ENCODE data around the gene DDTL. TPM values are rescaled to one million over a fixed set of nuclear protein-coding genes. Genes with fewer than 3 reads are reported as not detected.
"Not testable (repeated sequence)": the region's sequence is repeated elsewhere in the genome, so short reads cannot be mapped to it uniquely, and the experiment has no call there.

The DDTL gene
- total RNA-seq, 1 donor from 2014 or later = not detected

DNA sequence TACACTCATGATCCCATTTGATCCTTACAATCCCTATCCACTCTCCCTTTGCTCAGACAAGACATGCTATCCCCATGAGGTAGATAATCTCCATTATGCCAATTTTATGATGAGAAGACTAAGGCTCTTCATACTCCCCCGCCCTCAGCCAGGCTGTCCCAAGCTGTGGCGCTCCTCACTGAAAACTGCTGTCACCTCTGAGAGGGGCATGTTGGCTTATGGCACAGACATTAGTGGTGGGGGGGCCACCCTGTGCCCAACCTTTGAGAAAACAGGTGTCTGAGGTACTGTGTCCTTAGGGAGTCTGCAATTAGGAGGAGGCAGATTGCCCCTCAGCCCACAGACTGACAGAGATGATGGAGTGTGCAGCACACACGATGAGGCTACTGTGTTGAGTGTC is 2.4 kb downstream of the DDTL start:
- DNase-seq (ENCODE audit: low read depth) = no peak

DNA sequence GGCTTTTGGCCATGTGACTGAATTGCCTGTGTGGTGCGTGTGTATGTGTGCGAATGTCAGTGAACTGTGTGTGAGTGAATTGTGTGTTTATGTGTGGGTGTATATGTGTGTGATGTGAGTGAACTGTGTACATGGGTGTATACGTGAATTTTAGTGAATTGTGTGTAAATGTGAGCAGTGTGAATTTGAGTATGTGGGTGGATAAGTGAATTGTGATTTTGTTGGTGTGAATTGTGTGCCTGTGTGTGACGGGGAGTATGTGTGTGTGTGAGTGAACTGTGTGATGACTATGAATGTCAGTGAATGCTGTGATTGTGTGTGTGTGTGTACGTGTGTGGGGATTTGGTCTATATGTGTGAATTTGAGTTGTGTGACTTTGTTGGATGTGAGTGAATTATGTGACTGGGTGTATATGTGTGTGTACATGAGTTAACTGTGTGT is 3.5 kb downstream of the DDTL start:
- no peak for DNase-seq (ENCODE audit: low read depth)

DNA sequence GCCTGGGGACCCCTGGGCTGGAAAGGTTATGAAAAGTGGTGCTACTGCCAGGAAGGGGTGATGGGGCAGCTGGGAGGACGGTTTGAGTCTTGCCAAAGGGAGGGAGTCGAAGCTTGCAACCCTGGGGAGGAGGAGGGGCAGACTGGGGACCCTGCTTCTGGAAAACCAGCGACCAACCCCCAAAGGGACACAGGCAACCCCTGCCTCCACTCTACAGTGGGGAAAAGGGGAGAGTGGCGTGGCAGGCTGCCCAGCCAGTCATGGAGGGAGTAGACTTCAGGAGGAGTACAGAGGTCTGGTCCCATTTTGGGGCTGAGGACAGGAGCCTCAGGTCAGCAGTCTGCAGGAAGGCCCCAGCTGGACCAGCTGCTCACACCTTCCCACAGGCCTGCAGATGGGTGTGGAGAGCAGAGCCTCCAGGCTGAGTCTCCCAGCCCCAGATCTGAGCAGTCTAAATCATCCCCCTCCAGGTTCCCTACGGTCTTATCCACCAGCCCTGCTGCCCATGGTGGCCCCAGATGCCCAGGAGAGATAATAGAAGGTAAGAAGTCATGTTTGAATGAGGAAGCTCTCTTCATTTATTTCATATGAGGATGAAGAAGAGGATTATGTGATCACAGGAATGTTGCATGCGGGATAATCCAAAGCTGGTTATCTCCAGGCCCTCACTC is 4.3 kb downstream of the DDTL start:
- no peak for DNase-seq (ENCODE audit: low read depth)

DNA sequence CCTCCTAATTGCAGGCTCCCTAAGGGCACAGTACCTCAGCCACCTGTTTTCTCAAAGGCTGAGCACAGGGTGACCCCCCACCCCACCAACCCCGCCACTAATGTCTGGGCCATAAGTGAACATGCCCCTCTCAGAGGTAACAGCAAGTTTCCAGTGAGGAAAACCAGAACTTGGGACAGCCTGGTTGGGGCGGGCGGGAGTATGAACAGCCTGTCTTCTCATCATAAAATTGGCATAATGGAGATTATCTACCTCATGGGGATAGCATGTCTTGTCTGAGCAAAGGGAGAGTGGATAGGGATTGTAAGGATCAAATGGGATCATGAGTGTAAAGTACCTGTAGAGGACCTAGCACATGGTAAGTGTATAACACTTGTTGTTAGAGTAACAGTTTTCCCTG is 5.2 kb downstream of the DDTL start:
- not testable (repeated sequence) for DNase-seq (ENCODE audit: low read depth)

DNA sequence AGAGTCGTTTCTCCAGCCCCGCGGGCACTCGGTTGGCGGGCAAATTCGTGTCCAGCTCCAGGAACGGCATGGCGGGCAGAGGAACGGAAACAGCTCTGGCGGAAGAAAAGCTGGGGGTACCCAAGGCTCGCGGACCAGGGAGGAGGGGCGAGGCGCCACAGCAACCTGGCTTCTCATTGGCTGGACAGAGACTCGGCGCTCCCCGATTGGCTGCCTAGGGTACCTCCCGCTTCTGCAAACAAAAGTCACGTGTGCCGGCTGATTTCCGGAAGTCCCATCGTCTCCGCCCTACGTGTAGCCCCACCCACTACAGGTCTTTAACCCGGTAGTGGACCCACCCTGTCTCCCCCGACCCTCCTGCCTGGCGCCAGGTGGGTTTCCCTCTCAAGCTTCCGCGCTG is 7.7 kb downstream of the DDTL start, which contains the start of gene DDT:
TSS of gene DDT (minus strand) at position 97 of the 400 bp plus-strand sequence. CDS start at position 70, 27 bp downstream.
- not testable (repeated sequence) for DNase-seq (ENCODE audit: low read depth)

DNA sequence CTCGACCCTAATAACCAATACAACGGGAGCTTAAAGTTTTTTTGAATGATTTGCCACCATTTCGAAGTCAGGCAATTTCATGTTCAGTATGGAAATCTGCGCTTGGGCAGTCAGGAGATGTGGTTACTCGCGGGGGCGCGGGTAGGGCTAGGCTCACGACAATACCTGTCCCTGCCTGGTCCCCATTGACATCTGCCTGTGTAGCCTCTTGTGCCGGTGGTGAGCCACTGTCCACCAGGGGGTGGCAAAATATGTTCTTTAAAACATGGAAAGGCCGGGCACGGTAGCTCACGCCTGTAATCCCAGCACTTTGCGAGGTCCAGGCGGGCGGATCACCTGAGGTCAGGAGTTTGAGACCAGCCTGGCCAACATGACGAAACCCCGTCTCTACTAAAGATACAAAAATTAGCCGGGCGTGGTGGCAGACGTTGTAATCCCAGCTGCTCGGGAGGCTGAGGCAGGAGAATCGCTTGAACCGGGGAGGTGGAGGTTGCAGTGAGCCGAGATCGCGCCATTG is 8.2 kb downstream of the DDTL start:
- DNase-seq (ENCODE audit: low read depth) = not testable (repeated sequence)

DNA sequence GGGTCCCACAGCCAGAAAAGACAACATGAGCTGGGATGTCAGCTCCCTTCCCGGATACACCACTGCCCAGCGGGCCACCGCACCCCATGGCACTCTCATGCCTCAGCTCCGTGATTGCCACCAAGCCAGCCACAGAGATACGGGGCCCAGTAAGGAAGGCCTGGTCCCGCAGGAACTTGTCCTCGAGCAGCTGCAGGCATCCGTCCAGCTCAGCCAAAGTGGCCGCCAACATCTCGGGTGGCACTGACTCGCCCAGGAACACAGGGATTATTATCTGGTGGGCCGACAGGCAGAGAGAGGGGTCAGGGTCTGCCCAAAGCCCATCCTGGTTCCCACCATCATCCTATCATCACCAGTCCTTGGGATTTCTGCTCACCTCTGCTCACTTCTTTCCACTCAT is 10.6 kb downstream of the DDTL start:
- not testable (repeated sequence) for DNase-seq (ENCODE audit: low read depth)

DNA sequence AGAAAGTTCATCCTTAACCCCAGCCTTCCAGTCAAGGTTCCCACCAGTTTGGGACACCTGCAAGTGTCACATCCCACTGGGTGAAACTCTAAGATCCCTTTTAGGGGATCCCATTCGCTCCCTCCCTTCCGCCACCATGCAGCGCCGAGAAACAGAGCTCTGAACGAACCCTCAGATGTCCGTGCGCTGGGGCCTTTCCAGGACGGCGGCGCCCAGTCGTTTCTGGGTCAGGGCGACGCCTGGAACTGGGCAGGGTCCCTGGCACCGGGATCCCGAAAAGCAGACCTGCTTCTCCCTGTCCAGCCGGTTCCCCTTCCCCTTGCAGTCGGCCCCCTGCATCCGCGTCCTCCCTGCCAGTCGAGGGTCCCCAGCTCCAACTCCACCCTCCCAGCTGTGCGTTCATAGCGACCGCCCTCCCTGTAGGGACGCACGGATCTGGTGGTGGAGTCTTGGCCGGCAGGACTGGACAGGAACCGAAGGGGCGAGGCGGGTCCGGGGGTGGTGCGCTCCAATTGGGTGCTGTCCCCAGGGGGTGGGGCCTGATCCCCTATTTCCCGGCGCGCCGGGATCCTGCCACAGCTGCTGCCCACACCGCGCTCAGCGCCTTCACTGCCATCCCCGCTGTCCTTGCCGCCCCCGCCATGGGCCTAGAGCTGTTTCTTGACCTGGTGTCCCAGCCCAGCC is 13.0 kb downstream of the DDTL start, which contains the start of gene GSTT2:
TSS of gene GSTT2 (plus strand) at position 578 of the 684 bp plus-strand sequence.
- DNase-seq (ENCODE audit: low read depth) = not testable (repeated sequence)

DNA sequence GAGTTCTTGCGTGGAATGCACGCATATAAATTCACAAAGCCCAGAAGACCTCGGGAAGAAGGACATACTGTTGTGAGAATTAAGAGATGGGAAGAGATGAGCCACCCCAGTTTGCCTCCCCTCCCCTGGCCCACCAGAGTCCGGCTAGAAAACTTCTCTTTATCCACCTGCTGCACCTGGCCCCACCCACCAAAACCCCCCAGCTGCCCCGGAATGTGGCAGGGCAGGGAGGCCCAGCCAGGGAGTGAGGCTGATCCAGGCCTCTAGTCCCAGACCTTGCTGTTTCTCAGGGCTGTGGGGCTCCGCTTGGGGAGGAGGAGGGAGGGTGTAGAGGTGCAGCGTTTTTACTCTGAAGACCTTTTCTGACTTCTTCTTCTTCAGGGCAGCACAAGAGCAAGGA is 13.9 kb downstream of the DDTL start:
- DNase-seq (ENCODE audit: low read depth) = not testable (repeated sequence)

DNA sequence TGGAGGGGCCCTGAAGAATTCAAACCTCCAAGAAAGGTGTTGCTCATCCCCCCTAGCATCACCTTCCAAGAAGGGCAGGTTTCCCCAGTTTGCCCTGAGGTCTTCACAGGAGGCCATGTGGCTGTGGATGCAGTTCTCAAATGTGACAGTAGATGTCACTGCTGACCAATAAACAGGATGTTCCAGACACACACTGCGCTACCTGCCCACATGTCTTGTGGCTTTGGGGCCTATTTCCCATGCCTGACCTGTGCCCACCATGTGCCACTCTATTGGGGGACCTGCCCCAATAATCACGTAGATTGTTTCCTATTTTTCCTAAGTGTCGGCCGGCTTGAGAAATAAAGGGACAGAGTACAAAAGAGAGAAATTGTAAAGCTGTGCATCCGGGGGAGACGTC is 17.7 kb downstream of the DDTL start:
- no peak for DNase-seq (ENCODE audit: low read depth)

DNA sequence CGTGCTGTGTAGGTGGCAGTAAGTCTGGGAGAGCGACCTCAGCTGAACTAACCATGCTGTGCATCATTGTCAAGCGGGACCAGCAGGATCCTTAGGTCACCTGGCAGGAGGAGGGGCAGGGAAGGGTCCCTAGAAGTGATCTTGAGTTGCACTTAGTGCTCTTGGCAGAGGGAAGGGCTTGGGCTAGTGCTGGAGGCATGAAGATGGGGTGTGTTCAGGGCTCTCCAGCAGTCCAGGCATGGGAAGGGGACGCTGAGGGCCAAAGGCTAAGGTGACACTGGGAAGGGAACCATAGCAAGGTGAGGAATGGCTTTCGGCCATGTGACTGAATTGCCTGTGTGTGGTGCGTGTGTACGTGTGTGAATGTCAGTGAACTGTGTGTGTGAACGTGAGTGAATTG is 19.4 kb downstream of the DDTL start:
- DNase-seq (ENCODE audit: low read depth) = not testable (repeated sequence)

DNA sequence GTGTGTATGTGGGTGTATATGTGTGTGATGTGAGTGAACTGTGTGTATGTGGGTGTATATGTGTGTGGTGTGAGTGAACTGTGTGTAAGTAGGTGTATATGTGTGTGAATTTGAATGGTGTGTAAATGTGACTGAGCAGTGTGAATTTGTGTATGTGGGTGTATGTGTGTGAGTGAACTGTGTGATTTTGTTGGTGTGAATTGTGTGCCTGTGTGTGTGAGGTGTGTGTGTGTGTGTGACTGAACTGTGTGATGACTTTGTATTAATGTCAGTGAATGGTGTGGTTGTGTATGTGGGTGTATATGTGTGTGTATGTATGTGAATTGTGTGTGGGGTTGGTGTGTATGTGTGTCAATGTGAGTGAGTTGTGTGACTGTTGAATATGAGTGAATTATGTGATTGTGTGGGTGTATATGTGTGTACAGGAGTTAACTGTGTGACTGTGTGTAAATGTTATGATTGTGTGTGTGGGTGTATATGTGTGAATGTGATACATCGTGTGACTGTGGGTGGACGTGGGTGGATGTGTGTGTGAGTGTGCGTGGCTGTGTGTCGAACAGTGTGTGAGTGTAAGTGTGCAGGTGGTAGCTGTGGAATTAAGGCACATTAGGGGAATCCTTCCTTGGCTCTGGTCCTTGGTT is 20.0 kb downstream of the DDTL start:
- DNase-seq (ENCODE audit: low read depth) = not testable (repeated sequence)

DNA sequence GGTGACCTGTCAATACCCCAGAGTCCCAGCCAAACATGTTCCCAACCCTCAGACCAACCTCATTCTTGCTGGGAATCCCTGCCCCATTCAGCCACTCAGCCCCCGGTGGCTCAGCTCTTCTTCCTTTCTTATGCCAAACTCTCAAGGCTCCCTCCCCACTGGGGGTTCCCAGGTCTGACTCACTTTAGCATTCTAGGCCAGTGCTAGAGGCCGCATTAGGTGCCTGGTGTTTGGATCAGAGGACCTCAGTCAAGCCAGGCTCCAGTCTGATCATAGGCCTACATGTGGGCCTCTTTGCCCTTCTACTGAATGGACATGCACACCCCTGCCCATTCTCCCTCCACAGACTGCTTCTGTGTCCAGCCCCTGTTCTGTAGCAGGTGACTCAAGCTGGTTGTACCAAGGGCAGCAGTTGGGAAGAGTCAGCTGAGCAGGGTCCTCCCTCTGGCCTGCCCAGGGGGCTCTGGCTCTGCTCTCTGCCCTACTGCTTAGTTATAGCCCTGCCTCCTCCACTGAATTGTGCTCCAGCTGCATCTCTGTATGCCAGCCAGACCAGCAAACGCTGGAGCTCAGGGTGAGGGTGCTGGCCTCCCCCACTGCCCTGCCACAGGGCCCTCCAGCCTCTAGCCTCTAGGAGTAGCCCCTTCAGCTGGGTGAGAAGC is 23.0 kb downstream of the DDTL start:
- DNase-seq (ENCODE audit: low read depth) = not testable (repeated sequence)

DNA sequence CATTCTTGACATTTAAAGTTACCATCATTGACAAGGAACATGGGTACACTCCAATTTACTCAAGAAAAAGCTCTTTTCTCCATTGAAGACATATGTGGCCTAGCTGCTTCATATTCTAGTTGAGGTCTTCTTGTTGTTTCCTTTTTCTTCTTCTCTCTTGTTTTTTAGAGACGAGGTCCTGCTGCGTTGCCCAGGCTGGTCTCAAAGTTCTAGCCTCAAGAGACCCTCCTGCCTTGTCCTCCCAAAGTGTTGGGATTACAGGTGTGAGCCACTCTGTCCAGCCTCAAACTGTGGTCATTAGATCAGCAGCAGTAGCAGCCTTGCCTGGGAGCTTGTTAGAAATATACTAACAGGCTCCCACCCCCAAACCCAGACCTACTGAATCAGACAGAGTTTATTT is 26.4 kb downstream of the DDTL start:
- DNase-seq (ENCODE audit: low read depth) = not testable (repeated sequence)

DNA sequence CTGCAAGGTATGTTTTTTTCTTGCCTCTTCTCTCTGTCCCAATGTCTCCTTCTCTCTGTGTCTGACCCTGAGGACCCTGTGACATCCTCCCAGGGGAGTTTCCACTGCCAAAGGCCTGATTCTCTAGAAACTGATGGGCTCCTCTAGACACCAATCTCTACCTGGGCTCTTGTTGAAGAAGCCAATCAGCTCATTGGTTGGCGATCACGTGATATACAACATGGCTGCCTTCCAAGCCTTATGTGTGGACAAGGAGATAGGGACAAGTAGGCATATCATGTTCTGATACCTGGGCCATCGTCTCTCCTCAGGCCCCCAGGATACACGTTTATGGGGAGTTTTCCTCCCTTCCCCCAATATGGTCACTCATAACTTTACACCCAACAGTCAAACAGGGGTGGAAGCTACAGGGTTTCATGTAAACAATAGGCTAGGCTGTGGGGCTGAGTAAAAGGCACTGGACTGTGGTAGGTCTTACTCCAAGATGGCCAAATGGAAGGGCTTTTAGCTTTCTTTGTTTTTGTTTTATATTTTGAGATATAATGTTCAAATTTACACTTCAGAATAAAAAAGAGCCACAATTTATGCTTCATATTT is 27.0 kb downstream of the DDTL start:
- DNase-seq (ENCODE audit: low read depth) = not testable (repeated sequence)

DNA sequence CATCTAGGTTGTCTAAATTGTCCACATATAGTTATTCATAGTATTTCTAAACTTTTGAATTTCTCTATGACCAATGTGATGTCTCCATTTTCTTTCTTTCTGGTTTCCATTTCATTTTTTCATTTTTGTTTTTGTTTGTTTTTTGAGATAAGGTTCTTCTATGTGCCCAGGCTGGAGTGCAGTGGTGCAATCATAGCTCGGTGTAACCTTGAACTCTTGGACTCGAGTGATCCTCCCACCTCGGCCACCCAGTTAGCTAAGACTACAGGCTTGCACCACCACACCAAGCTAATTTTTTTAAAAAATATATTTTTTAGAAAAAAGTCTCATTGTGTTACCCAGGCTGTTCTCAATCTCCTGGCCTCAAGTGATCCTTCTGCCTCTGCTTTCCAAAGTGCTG is 30.4 kb downstream of the DDTL start:
- no peak for DNase-seq (ENCODE audit: low read depth)

DNA sequence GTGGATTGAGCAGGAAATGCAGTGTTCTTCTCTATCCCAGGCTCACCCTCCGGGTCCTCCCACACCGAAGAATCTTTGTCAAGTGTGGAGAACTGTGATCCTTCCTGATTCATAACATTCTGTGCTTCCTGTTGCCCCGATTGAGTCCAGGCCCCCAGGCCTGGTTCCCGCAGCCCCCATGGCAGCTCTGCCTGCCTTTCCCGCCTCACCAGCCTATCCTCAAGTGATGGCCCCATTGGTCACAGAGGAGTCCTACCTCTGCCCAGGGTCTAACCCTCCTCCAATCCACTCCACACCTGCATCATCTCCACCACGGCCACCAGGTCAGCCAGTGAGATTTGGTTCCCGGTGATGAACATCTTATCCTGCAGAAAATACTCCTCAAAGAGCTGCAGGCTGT is 33.1 kb downstream of the DDTL start:
- DNase-seq (ENCODE audit: low read depth) = not testable (repeated sequence)

DNA sequence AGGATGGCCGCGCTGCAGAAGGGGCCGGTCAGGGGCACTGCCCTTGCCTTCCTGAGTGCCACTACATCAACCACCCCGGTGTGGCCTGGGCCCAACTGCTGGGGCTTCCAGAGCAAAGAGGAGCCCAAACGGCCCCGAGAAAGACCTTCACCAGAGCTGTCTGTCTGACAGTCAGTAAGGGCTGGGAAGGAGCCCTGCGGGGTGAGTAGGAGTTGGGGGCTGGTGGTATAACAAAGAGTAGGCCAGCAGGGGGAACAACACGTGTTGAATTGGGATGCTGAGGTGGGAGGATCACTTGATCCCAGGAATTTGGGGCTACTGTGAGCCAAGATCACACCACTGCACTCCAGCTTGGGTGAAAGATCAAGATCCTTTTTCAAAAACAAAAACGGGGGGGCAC is 34.6 kb downstream of the DDTL start:
- DNase-seq (ENCODE audit: low read depth) = no peak

DNA sequence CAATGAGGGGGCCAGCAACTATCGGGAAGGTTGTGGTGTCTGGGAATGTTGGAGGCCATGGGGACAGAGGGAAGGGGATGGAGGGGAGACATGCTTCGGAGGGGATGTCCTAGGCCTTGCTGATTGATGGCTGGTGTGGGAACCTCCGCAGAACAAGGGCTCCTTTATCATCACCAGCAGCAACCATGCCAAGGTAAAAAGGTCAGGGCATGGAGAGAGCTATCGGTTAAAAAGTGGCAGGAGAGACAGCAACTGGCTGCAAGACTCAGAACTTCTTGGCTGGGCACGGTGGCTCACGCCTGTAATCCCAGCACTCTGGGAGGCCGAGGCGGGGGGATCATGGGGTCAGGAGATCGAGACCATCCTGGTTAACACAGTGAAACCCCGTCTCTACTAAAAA is 35.6 kb downstream of the DDTL start:
- no peak for DNase-seq (ENCODE audit: low read depth)

DNA sequence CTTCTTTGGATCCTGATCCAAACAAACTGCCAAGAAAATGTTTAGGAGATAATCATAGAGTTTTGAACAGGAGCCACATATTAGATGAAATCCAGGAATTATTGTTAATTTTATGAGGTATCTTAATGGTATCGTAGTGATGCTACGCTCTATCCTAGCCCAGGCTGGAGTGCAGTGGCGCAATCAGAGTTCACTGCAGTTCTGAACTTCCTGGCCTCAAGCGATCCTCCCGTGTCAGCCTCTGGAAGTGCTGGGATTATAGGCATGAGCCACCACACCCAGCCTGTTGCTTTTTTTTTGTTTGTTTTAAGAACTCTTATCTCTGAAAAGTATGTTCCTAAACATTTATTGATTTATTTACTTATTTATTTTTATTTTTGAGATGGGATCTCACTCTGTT is 36.2 kb downstream of the DDTL start:
- DNase-seq (ENCODE audit: low read depth) = no peak

DNA sequence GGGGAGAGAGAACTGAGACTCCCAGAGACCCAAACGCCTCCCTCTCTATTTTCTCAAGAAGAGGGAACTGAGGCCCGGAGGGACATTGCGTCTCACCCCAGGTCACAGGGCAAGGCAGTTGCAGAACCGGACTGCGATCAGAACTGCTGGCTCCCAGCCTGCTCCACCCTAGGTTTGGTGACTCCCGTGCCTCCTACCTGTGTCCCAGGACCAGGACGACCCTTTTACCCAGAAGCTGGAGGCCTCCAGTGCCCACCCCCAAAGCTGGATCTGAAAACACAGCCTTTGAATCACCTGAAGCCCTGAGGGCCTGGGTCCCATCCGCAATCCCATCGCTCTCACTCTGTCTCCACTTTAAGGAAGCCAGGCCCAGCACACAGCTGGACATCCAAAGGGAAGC is 37.2 kb downstream of the DDTL start:
- no peak for DNase-seq (ENCODE audit: low read depth)

Data from myocyte (in vitro differentiated cells).